NCI-H748 treated with DMSO at 0.1 percent for 48 hours (cell line): ENCODE data around the gene C4orf33.

Source experiments
- DNase-seq: peaks from one replicate; lab custom pipeline; 2025; lab: John Stamatoyannopoulos, UW

Gene C4orf33

GRCh38 chr4:129129143-129129542 is 33.2 kb downstream of the C4orf33 start:
- no peak for DNase-seq

- no peak for DNase-seq
Observed at GRCh38 chr4:129131343-129131742, 35.4 kb downstream of the C4orf33 start.

DNA sequence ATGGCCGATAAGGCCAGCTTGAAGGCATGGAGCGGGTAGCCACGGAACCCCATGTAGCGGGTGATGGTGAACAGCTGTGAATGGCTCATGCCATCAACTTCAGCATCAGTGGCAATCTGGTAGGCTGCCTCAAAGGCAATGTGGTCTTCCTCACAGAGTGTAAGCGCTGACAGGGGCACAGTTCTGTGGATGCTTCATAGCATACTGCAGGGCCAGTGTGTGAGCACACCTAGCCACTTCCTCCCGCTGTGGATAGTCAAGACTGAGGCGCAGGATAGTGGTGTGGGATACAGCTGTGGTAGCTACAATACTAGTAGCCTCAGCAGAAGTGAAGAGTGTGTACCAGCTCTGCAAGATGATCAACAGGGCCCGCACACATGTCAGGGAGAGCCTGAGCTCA is 40.5 kb downstream of the C4orf33 start:
- DNase-seq: no peak

GRCh38 chr4:129138810-129139496 is 43.0 kb downstream of the C4orf33 start:
- DNase-seq: peak; percentile 34

GRCh38 chr4:129140521-129140920 is 44.6 kb downstream of the C4orf33 start:
- DNase-seq: no peak

GRCh38 chr4:129143359-129143758 is 47.4 kb downstream of the C4orf33 start:
- no peak for DNase-seq

- no peak for DNase-seq
Observed at GRCh38 chr4:129144755-129145206, 48.8 kb downstream of the C4orf33 start.

DNA sequence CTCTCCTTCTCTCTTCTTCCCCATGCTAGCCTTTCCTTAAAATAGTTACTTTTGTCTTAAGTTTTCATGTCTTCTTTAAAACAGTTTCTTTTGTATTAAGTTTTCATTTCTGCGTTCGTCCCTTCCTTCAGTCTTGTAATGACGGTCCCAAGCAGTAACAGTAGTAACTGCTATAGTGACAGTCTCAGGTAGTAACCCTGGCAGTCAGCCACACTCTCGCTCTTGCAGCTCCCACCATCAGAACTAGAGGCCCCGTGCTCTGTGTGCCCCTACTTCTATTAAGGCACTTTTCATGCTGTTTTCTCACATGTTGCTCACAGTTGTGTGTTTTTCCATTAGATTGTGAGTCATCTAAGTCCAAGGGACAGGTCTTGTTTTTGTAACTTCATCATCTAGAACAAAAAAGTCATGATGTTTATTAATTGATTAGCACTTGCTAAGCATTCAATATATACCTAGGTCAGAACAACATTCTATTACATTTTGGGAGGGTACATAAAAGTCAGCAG is 49.3 kb downstream of the C4orf33 start:
- no peak for DNase-seq

DNA sequence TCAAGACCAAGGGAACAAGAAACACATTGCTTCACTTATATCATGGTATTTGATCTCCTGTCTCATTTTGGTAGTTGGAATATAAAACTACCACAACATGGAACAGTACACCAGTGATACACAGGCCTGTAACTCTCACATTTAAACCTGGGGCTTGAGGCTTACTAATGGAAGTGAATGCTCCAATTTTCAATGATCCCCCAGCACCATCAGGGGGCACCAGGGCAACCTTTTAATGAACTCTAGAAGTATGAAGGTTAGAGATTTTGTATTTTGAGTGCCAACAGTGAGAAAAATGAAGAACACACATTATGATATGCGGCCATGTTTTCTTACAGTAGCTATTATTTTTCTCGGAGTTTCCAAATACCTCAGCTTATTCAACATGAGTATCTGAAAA is 50.7 kb downstream of the C4orf33 start:
- no peak for DNase-seq

GRCh38 chr4:129148892-129149291 is 52.9 kb downstream of the C4orf33 start:
- no peak for DNase-seq

DNA sequence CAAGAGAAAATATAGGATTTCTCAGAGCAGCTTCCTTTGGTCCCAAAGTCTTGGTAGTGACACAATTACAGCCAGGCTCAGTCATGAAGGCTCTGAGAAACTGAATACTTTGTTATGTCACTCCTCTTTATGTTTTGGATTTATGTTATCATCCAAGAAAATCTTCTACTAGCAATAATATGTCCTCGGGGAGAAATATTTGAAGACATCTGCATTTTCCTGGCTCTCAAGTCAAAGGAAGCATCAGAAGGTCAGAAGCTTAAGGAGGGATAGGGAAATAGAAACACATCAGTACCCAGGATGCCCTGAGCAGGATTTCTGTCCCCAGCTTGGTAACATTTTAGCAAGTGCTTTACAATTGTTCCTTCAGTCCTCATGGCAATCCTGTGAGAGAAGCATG is 54.0 kb downstream of the C4orf33 start:
- no peak for DNase-seq

- DNase-seq: no peak
Observed at GRCh38 chr4:129152350-129152749, 56.4 kb downstream of the C4orf33 start.

DNA sequence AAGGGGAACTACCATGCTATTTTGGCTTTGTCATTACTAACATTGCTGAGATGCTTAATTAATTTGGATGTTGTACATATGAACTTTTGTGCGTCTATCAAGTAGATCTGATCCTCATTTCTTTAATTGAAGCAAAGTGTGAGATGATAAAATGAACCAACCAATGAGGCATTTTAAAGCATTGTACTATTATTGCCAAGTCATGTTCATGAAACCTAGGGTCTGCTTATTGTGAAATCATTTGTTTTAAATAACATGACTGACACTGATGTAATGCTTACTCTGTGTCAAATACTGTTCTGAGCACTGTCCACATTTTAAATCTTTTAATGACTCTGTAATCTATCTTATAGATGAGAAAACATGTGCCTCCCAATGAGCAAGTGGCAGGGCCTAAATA is 57.7 kb downstream of the C4orf33 start:
- DNase-seq: no peak

- DNase-seq: no peak
Observed at GRCh38 chr4:129162450-129162849, 66.5 kb downstream of the C4orf33 start.

DNA sequence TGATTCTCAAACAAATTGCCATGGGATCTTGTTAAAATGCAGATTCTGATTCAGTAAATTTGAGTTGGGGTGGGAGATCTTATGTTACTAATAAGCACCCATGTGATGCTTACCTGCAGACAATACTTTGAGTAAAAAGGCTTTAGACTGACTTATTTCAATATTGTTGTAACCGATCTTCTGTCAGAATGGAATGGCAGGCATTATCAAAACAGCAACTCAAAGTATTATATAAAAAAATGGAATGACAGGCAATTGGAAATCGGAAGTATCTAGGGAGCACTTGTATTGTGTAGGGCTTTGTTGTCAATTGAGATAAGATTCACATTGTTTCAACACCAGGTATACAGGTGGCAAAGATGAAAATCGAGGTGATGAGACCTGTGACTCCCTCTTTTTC is 67.5 kb downstream of the C4orf33 start:
- no peak for DNase-seq

GRCh38 chr4:129164243-129164642 is 68.3 kb downstream of the C4orf33 start:
- DNase-seq: no peak
